Lower lobe of right lung (tissue), 2 donors: Measurements from ENCODE around the gene BMP8B. TPM values are rescaled to one million over a fixed set of nuclear protein-coding genes. Genes with fewer than 3 reads are reported as not detected.

Experiments used
- ATAC-seq, 2 donors: fragments of 200-7000 bp; cut with Tn5 transposase; one replicate each; pipeline ENCODE4 v1.9.1; 2020 to 2022; ENCODE audit warnings: mild to moderate bottlenecking in 2 of 2, moderate library complexity in 2 of 2
- DNase-seq: peaks from one replicate; pipeline ENCODE4 v3.0.0-alpha.2; 2020
- H3K27ac ChIP-seq: fragments of 200-600 bp; one replicate; pipeline ENCODE4 v1.8.0; 2022
- H3K27me3 ChIP-seq: fragments of 200-600 bp; one replicate; pipeline ENCODE4 v1.8.0; 2022; ENCODE audit warnings: low read depth
- H3K36me3 ChIP-seq: fragments of 200-600 bp; one replicate; pipeline ENCODE4 v1.8.0; 2022; ENCODE audit warnings: mild to moderate bottlenecking
- H3K4me1 ChIP-seq: fragments of 200-600 bp; one replicate; pipeline ENCODE4 v1.8.0; 2022
- H3K4me3 ChIP-seq: fragments of 200-600 bp; one replicate; pipeline ENCODE4 v1.8.0; 2022; ENCODE audit warnings: mild to moderate bottlenecking
- H3K9me3 ChIP-seq: fragments of 200-600 bp; one replicate; pipeline ENCODE4 v1.8.0; 2022
- intact Hi-C: fragments of 100-400 bp; cut with DNase I; formaldehyde crosslinking; loops from one replicate; pipeline ENCODE4 v1.11.0; 2022
- total RNA-seq: library from RNA; stranded (reverse); fragmentation: NEBNext Ultra II Directional; extraction: Animal tissue kit (Norgen Biotek cat#: 25700); gene quantifications from one replicate; pipeline ENCODE4 v1.2.1, GENCODE V29; 2021
- TF ChIP-seq, protein P1 (sequence below): fragments of 200-600 bp; IDR thresholded peaks from one replicate; pipeline ENCODE4 v1.8.0; 2022; ENCODE audit warnings: antibody characterized with exemption, mild to moderate bottlenecking
- donor health status: DM: no; HTN: yes; CAD: no; lungs with severe emphysema.

The BMP8B gene
- total RNA-seq, 1 donor from 2014 or later = 1.7 TPM

DNA sequence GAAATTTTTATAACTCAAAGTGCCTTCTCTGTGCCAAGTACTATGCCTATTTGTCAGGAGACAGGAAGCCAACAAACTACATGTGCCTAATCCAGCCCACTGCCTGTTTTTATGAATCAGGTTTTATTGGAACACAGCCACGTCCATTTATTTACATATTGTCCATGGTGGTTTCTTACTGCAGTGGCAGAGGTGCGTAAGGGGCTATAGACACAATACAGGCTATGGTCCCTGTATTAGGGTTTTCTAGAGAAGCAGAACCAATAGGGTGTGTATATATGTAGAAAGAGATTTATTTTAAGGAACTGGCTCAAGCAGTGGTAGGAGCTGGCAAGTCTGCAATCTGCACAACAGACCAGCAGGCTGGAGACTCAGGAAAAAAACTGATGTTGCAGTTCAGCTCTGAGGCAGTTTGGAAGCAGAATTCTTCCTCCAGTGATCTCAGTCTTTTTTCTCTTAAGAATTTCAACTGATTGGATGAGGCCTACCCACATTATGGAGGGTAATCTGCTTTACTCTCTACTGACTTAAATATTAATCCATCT, 34.6 kb downstream of the BMP8B start:
- intact Hi-C loops = no loop called here
- TF ChIP-seq, protein P1, sequence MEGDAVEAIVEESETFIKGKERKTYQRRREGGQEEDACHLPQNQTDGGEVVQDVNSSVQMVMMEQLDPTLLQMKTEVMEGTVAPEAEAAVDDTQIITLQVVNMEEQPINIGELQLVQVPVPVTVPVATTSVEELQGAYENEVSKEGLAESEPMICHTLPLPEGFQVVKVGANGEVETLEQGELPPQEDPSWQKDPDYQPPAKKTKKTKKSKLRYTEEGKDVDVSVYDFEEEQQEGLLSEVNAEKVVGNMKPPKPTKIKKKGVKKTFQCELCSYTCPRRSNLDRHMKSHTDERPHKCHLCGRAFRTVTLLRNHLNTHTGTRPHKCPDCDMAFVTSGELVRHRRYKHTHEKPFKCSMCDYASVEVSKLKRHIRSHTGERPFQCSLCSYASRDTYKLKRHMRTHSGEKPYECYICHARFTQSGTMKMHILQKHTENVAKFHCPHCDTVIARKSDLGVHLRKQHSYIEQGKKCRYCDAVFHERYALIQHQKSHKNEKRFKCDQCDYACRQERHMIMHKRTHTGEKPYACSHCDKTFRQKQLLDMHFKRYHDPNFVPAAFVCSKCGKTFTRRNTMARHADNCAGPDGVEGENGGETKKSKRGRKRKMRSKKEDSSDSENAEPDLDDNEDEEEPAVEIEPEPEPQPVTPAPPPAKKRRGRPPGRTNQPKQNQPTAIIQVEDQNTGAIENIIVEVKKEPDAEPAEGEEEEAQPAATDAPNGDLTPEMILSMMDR = no peak
- Histone ChIP-seq H3K4me3 (no peak overlapping the region), H3K9me3 (no peaks in the 10 kb centered on the region), H3K4me1 (no peaks in the 10 kb centered on the region), H3K27me3 (no peaks in the 10 kb centered on the region), H3K36me3 (peaks cover 100% of the 10 kb centered on the region), H3K27ac (no peak overlapping the region)
- ATAC-seq (no peak), DNase-seq (no peak)

DNA sequence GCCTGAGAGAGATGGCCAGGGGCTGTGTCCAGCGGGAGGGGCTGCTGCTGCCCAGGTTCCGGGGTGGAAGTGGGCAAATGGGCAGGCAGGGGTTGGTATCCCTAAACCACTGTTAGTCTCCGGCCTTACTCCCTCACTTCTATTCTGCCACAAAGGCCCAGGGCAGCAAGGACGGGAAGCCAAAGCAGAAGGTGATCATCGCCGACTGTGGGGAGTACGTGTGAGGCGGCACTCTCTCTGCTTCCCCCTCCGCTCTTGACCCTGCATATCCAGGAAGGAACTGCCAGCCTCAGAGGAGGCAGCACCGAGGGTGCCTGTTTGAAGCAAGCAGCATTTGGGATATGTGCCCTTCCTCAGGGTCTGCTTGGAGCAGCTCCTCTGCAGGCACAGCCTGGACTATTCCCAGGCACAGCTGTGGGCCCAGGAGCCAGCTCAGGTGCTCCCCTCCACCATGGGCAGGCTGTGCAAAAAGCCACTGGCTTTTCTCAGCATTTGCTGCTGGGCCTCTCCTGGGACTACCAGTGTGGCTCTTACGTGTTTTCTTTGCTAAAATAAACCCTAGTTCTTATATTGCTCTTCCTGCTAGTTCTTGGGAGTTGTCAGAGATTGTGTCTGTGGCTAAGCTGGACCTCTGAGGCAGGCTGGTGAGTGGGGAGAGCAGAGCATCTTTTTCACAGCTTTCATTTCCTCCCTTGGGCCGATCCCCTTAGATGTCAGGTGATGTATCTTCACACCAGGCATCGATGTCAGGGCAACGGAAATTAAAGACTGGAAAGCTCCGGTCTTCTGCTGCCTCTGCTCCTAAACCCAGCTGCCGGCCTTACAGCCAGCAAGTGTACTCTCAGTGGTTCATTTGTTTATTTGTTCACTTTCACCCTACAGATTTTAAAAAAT, 35.3 kb downstream of the BMP8B start:
- intact Hi-C loops = no loop called here
- TF ChIP-seq, protein P1 = no peak
- ATAC-seq (no peak), DNase-seq (no peak)
- no peaks in the 10 kb centered on the region for H3K4me1 ChIP-seq
- no peak overlapping the region for H3K27ac ChIP-seq
- no peak overlapping the region for H3K4me3 ChIP-seq
- H3K27me3 ChIP-seq = no peaks in the 10 kb centered on the region
- peaks cover 100% of the 10 kb centered on the region for H3K36me3 ChIP-seq
- H3K9me3 ChIP-seq = no peaks in the 10 kb centered on the region

DNA sequence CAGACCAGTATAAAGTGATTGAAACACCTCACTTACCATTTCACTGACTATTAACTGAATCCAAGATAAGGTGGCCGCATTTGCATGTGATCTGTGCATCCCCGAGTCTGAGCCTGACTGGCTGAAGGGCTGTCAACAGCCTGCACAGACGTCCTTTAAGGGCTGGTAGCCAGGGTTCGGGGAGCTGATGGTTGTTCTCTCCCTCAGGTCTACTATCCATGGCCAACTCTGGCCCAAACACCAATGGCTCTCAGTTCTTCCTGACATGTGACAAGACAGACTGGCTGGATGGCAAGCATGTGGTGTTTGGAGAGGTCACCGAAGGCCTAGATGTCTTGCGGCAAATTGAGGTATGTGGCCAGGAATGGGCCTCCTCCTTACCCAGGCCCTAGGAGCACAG, 36.0 kb downstream of the BMP8B start:
- Histone ChIP-seq H3K9me3 (no peaks in the 10 kb centered on the region), H3K27me3 (no peaks in the 10 kb centered on the region), H3K27ac (no peak overlapping the region), H3K4me3 (no peak overlapping the region), H3K4me1 (no peaks in the 10 kb centered on the region), H3K36me3 (peaks cover 100% of the 10 kb centered on the region)
- ATAC-seq (no peak), DNase-seq (no peak)
- TF ChIP-seq, protein P1 = no peak
- intact Hi-C loops = no loop called here

DNA sequence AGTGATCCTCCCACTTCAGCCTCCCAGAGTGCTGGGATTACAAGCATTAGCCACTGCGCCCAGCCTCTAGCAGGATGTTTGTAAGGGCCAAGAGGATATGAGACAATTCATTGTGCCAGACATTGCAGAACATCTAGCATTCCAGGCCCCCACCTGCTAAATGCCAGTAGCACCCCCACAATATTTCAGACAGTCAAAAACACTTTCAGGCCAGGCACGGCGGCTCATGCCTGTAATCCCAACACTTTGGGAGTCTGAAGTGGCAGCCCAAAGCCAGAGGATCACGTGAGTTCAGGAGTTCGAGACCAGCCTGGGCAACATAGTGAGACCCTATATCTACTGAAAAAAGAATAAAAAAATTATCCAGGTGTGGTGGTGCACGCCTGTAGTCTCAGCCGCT, 37.1 kb downstream of the BMP8B start:
- H3K4me3 ChIP-seq = no peak overlapping the region
- peaks cover 100% of the 10 kb centered on the region for H3K36me3 ChIP-seq

DNA sequence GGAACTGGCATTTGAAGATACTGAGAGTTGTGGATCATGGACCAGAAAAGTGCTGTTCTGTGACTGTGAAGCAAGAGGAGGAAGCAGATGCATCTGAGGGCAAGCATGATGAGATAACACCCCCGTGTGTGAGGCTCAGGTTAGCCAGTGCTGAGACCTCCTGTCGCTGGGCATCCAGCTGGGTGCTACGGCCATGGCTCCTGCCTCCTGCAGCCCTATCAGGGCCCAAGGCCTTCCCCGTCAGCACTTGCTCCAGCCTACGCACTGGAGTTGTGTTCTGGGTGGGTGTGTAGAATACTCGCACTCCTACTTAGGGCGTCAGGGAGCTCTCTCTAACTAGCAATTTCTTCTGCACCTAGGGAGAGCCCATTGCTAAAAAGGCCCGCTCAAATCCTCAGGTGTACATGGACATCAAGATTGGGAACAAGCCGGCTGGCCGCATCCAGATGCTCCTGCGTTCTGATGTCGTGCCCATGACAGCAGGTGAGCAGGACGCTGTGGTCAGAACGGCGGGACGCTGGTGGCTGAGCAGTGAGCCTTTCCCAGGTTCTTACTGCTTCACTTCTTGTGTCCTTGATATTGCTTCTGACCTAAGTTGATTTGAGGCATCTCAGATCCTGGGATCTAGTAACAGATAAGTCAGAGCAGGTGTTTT, 43.5 kb downstream of the BMP8B start:
- intact Hi-C loops = no loop called here
- H3K4me1 ChIP-seq = no peaks in the 10 kb centered on the region
- no peak for ATAC-seq
- H3K36me3 ChIP-seq = peaks cover 100% of the 10 kb centered on the region
- no peak overlapping the region for H3K4me3 ChIP-seq
- H3K27me3 ChIP-seq = no peaks in the 10 kb centered on the region
- DNase-seq = no peak
- TF ChIP-seq, protein P1 = no peak
- H3K27ac ChIP-seq = no peak overlapping the region
- H3K9me3 ChIP-seq = no peaks in the 10 kb centered on the region

More for the DNA sequence above, 37.1 kb downstream of the BMP8B start:
- ATAC-seq (no peak), DNase-seq (no peak)
- intact Hi-C loops = no loop called here
- no peaks in the 10 kb centered on the region for H3K9me3 ChIP-seq
- H3K27ac ChIP-seq = no peak overlapping the region
- TF ChIP-seq, protein P1 = no peak
- H3K27me3 ChIP-seq = no peaks in the 10 kb centered on the region
- no peaks in the 10 kb centered on the region for H3K4me1 ChIP-seq
